KOPT-K1 (cell line): ENCODE data around the gene C11orf21.

Experiments
- H3K27ac ChIP-seq: fragments of 200-600 bp; sonication (generic); 2 replicates; pipeline ENCODE4 v1.5.1; 2016; ENCODE audit warnings: antibody characterized with exemption, mild to moderate bottlenecking, low read depth, low read length; ENCODE audit not compliant: poor library complexity, severe bottlenecking
- H3K36me3 ChIP-seq: fragments of 200-600 bp; sonication (generic); 2 replicates; pipeline ENCODE4 v1.5.1; 2017; ENCODE audit warnings: antibody characterized with exemption, mild to moderate bottlenecking, low read length, moderate library complexity; ENCODE audit not compliant: insufficient read depth
- H3K9me3 ChIP-seq: fragments of 200-600 bp; sonication (generic); 2 replicates; pipeline ENCODE4 v1.5.1; 2017; ENCODE audit warnings: antibody characterized with exemption, low read length, mild to moderate bottlenecking; ENCODE audit not compliant: insufficient read depth, poor library complexity, severe bottlenecking

C11orf21 gene

GRCh38 chr11:2267851-2268728 is 33.6 kb downstream of the C11orf21 start:
- H3K36me3 ChIP-seq: no peaks in the 10 kb centered on the region
- no peak overlapping the region for H3K27ac ChIP-seq
- no peaks in the 10 kb centered on the region for H3K9me3 ChIP-seq

- Histone ChIP-seq H3K9me3 (no peaks in the 10 kb centered on the region), H3K27ac (no peak overlapping the region), H3K36me3 (no peaks in the 10 kb centered on the region)
Observed at GRCh38 chr11:2267306-2267850, 34.3 kb downstream of the C11orf21 start.

- Histone ChIP-seq H3K36me3 (no peaks in the 10 kb centered on the region), H3K9me3 (no peaks in the 10 kb centered on the region), H3K27ac (peak overlapping the region; percentile 42)
Observed at GRCh38 chr11:2266586-2267305, 35.0 kb downstream of the C11orf21 start.

- H3K9me3 ChIP-seq: no peaks in the 10 kb centered on the region
- no peaks in the 10 kb centered on the region for H3K36me3 ChIP-seq
- peak overlapping the region; percentile 42 for H3K27ac ChIP-seq
Observed at GRCh38 chr11:2265854-2266585, 35.7 kb downstream of the C11orf21 start.

GRCh38 chr11:2265396-2265795 is 36.3 kb downstream of the C11orf21 start:
- Histone ChIP-seq H3K9me3 (no peaks in the 10 kb centered on the region), H3K27ac (peak overlapping the region; percentile 42)

GRCh38 chr11:2264366-2265053 is 37.2 kb downstream of the C11orf21 start:
- no peaks in the 10 kb centered on the region for H3K9me3 ChIP-seq

More at GRCh38 chr11:2265396-2265795, 36.3 kb downstream of the C11orf21 start:
- no peaks in the 10 kb centered on the region for H3K36me3 ChIP-seq

GRCh38 chr11:2263724-2264360 is 37.9 kb downstream of the C11orf21 start:
- no peaks in the 10 kb centered on the region for H3K36me3 ChIP-seq
- no peak overlapping the region for H3K27ac ChIP-seq
- no peaks in the 10 kb centered on the region for H3K9me3 ChIP-seq

More at GRCh38 chr11:2264366-2265053, 37.2 kb downstream of the C11orf21 start:
- no peaks in the 10 kb centered on the region for H3K36me3 ChIP-seq
- no peak overlapping the region for H3K27ac ChIP-seq

GRCh38 chr11:2263071-2263565 is 38.6 kb downstream of the C11orf21 start:
- no peaks in the 10 kb centered on the region for H3K36me3 ChIP-seq
- no peak overlapping the region for H3K27ac ChIP-seq
- no peaks in the 10 kb centered on the region for H3K9me3 ChIP-seq

GRCh38 chr11:2262301-2263070 is 39.2 kb downstream of the C11orf21 start:
- no peaks in the 10 kb centered on the region for H3K36me3 ChIP-seq
- H3K27ac ChIP-seq: no peak overlapping the region
- H3K9me3 ChIP-seq: no peaks in the 10 kb centered on the region

- Histone ChIP-seq H3K36me3 (no peaks in the 10 kb centered on the region), H3K27ac (no peak overlapping the region), H3K9me3 (no peaks in the 10 kb centered on the region)
Observed at GRCh38 chr11:2261436-2262230, 40.1 kb downstream of the C11orf21 start.

- Histone ChIP-seq H3K9me3 (no peaks in the 10 kb centered on the region), H3K36me3 (no peaks in the 10 kb centered on the region), H3K27ac (no peak overlapping the region)
Observed at GRCh38 chr11:2260491-2261364, 41.0 kb downstream of the C11orf21 start.

- Histone ChIP-seq H3K9me3 (no peaks in the 10 kb centered on the region), H3K27ac (no peak overlapping the region), H3K36me3 (no peaks in the 10 kb centered on the region)
Observed at GRCh38 chr11:2259897-2260451, 41.7 kb downstream of the C11orf21 start.
